ENCODE measurements around the gene ABCD4. TPM values are rescaled to one million over a fixed set of nuclear protein-coding genes. Genes with fewer than 3 reads are reported as not detected.

ABCD4 gene
- total and polyA plus RNA-seq, 2 experiments from 2014 or later = 98.7 to 121 TPM

DNA sequence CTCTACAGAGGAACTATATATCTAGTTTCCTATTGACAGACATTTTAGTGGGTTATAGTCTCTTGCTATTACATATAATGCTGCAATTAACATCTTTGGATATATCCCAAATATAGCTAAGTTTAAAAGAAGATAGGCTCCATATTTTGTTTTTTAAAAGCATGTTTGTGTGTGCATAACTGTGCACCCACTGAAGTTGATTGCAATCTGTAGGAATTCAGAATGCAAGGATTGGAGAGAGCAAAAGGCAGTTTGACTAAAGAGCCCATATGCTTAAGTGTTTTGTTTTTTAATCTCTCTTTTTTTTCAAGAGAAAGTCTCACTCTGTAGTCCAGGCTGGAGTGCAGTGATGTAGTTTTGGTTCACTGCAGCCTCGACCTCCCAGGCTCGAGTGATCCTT is 9.4 kb upstream of the ABCD4 start:
- TF ChIP-seq, protein P1, sequence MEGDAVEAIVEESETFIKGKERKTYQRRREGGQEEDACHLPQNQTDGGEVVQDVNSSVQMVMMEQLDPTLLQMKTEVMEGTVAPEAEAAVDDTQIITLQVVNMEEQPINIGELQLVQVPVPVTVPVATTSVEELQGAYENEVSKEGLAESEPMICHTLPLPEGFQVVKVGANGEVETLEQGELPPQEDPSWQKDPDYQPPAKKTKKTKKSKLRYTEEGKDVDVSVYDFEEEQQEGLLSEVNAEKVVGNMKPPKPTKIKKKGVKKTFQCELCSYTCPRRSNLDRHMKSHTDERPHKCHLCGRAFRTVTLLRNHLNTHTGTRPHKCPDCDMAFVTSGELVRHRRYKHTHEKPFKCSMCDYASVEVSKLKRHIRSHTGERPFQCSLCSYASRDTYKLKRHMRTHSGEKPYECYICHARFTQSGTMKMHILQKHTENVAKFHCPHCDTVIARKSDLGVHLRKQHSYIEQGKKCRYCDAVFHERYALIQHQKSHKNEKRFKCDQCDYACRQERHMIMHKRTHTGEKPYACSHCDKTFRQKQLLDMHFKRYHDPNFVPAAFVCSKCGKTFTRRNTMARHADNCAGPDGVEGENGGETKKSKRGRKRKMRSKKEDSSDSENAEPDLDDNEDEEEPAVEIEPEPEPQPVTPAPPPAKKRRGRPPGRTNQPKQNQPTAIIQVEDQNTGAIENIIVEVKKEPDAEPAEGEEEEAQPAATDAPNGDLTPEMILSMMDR (IDR thresholded peaks at IDR 0.05; ENCODE audit: low read depth, low read length) = no peak
- H3K4me3 ChIP-seq = no peak overlapping the region
- H3K4me1 ChIP-seq (ENCODE audit: low read depth) = no peaks in the 10 kb centered on the region
- no peaks in the 10 kb centered on the region for H3K27me3 ChIP-seq
- no peak overlapping the region for H3K27ac ChIP-seq
- H3K9me3 ChIP-seq (ENCODE audit: low read depth) = no peaks in the 10 kb centered on the region
- DNase-seq (ENCODE audit: low read depth in 1 of 2, low spot score in 1 of 2) = no peak
- no peaks in the 10 kb centered on the region for H3K36me3 ChIP-seq

- H3K4me3 ChIP-seq = no peak overlapping the region
- H3K36me3 ChIP-seq = no peaks in the 10 kb centered on the region
- no peaks in the 10 kb centered on the region for H3K9me3 ChIP-seq (ENCODE audit: low read depth)
- H3K4me1 ChIP-seq (ENCODE audit: low read depth) = no peaks in the 10 kb centered on the region
- H3K27me3 ChIP-seq = no peaks in the 10 kb centered on the region
- TF ChIP-seq, protein P1 (IDR thresholded peaks at IDR 0.05; ENCODE audit: low read depth, low read length) = no peak
- DNase-seq (ENCODE audit: low read depth in 1 of 2, low spot score in 1 of 2) = no peak
- no peak overlapping the region for H3K27ac ChIP-seq
These were observed 6.6 kb upstream of the ABCD4 start for GRCh38 chr14:74309125-74310022.

DNA sequence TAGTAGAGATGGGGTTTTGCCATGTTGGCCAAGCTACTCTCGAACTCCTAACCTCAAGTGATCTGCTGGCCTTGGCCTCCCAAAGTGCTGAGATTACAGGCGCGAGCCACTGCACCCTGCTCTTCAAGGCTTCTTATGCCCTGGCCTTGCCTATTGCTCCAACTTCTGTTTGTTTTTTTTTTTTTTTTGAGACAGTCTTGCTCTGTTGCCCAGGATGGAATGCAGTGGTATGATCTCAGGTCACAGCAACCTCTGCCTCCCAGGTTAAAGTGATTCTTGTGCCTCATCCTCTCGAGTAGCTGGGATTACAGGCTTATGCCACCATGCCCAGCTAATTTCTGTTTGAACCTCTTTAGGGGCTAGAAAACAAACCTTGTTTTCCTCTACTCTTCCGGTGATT is 6.0 kb upstream of the ABCD4 start:
- Histone ChIP-seq H3K4me3 (no peak overlapping the region), H3K9me3 (ENCODE audit: low read depth) (no peaks in the 10 kb centered on the region), H3K4me1 (ENCODE audit: low read depth) (no peaks in the 10 kb centered on the region), H3K27ac (no peak overlapping the region), H3K27me3 (no peaks in the 10 kb centered on the region), H3K36me3 (no peaks in the 10 kb centered on the region)
- TF ChIP-seq, protein P1 (IDR thresholded peaks at IDR 0.05; ENCODE audit: low read depth, low read length) = no peak
- DNase-seq (ENCODE audit: low read depth in 1 of 2, low spot score in 1 of 2) = no peak

DNA sequence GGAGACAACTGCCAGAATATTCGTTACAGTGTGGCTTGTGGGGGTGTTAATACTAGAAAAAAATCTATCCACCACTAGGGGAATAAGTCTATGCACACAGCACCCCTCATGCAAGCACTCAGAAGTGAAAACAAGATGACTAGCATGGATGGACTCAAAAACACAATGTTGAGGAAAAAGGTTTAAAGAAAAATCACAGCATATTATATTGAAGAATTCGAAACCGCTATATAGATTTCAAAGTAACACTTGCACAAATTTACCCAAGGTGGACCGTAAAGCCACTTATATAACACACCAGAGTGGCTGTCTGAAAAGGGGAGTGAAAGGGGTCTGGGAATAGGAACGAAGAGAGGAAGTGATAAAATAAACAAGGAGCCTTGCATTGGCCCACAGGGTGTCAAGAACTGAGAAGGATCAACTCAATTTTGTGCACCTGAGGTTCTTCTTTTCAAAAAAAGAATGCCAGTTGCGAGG is 544 bp downstream of the ABCD4 start:
- Histone ChIP-seq H3K27ac (peak overlapping the region; percentile 92), H3K27me3 (no peaks in the 10 kb centered on the region), H3K4me1 (ENCODE audit: low read depth) (no peaks in the 10 kb centered on the region), H3K9me3 (ENCODE audit: low read depth) (no peaks in the 10 kb centered on the region), H3K4me3 (peak overlapping the region; percentile 97), H3K36me3 (peaks cover 12% of the 10 kb centered on the region)
- peak; percentile 44 to 62 for DNase-seq (ENCODE audit: low read depth in 1 of 2, low spot score in 1 of 2)
- TF ChIP-seq, protein P1 (IDR thresholded peaks at IDR 0.05; ENCODE audit: low read depth, low read length) = peak; percentile 48

- TF ChIP-seq, protein P1 (IDR thresholded peaks at IDR 0.05; ENCODE audit: low read depth, low read length) = no peak
- no peaks in the 10 kb centered on the region for H3K27me3 ChIP-seq
- H3K4me1 ChIP-seq (ENCODE audit: low read depth) = no peaks in the 10 kb centered on the region
- H3K4me3 ChIP-seq = peak overlapping the region; percentile 97
- H3K36me3 ChIP-seq = peaks cover 17% of the 10 kb centered on the region
- no peaks in the 10 kb centered on the region for H3K9me3 ChIP-seq (ENCODE audit: low read depth)
- H3K27ac ChIP-seq = peak overlapping the region; percentile 92
- DNase-seq (ENCODE audit: low read depth in 1 of 2, low spot score in 1 of 2) = no peak
These were observed 1.1 kb downstream of the ABCD4 start for GRCh38 chr14:74301594-74302151.
